ENCODE data around the gene IDI2. TPM values are rescaled to one million over a fixed set of nuclear protein-coding genes. Genes with fewer than 3 reads are reported as not detected.

The IDI2 gene
- total RNA-seq, 4 donors from 2014 or later = 0.30 TPM; not detected in 3

DNA sequence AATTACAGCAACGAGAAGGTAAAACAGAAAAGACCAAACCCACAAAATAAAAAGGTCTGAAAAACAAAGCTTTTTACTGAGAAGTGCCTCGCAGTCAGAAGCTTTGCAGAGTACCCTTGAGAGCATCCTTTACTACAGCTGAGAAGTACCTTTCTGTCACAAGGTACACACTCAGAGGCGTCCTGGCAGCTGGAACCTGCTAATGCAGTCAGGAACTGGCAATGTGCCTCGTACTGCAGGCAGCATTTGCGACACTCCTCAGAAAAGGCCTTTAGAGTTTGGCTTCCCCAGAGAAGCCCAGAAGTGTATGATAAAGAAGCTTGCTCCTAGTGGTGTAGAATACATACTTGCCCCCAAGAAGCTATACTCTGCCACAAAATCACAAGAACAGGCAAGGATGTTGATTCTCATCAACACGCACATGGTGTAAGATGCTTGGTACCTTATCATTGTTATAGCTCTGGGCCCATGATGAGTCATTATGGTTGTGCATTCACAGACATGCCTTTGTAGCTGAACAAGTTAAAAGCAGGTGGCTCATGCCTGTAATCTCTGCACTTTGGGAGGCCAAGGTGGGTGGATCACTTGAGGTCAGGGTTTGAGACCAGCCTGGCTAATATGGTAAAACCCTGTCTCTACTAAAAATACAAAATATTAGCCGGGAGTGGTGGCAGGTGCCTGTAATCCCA lies 39.4 kb downstream of the IDI2 start:
- Histone ChIP-seq H3K27me3 (no peaks in the 10 kb centered on the region), H3K4me3 (no peak overlapping the region), H3K4me1 (peaks cover 0 to 41% (median 18%) of the 10 kb centered on the region in 4 donors), H3K27ac (no peak overlapping the region), H3K36me3 (no peaks in the 10 kb centered on the region), H3K9me3 (peaks cover 0 to under 1% (median 0%) of the 10 kb centered on the region in 4 donors)
- WGBS, 2 donors = 86 to 93% methylated on average over 7 of the region's 7 CpGs
- DNase-seq (ENCODE audit: low spot score in 2 of 2) = no peak
- TF ChIP-seq POLR2A (IDR thresholded peaks at IDR 0.05) = no peak
- no peak for TF ChIP-seq EP300 (IDR thresholded peaks at IDR 0.05)
- TF ChIP-seq CTCF (IDR thresholded peaks at IDR 0.05) = no peak

DNA sequence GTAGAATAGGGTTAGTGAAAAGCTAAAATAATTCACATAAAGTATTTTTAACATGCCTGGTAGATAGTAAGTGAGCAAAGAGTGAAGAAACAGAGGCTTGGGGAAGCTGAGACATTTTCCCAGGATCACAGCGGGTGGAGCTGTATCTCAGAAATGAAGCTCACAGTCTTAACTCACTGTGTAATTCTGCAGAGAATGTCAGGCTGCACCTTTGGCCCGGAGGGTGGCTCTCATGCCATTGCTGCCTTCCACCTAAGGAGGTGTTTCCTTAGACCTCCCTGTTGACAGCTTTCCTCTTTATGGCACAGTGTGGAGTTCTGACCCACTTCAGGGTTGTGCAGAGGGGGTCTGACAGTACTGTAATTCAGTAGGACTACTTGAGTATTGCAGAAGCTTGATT lies 40.3 kb downstream of the IDI2 start:
- TF ChIP-seq CTCF (IDR thresholded peaks at IDR 0.05) (no peak), POLR2A (IDR thresholded peaks at IDR 0.05) (no peak), EP300 (IDR thresholded peaks at IDR 0.05) (no peak)
- DNase-seq (ENCODE audit: low spot score in 2 of 2) = no peak
- no peaks in the 10 kb centered on the region for H3K27me3 ChIP-seq
- H3K4me3 ChIP-seq = no peak overlapping the region
- H3K36me3 ChIP-seq = peaks cover 0 to 4% (median 0%) of the 10 kb centered on the region in 3 donors
- WGBS, 2 donors = 89 to 92% methylated on average over 2 of the region's 2 CpGs
- H3K27ac ChIP-seq = no peak overlapping the region
- H3K4me1 ChIP-seq = peaks cover 0 to 34% (median 18%) of the 10 kb centered on the region in 4 donors
- H3K9me3 ChIP-seq = peaks cover 0 to 10% (median 0%) of the 10 kb centered on the region in 4 donors

DNA sequence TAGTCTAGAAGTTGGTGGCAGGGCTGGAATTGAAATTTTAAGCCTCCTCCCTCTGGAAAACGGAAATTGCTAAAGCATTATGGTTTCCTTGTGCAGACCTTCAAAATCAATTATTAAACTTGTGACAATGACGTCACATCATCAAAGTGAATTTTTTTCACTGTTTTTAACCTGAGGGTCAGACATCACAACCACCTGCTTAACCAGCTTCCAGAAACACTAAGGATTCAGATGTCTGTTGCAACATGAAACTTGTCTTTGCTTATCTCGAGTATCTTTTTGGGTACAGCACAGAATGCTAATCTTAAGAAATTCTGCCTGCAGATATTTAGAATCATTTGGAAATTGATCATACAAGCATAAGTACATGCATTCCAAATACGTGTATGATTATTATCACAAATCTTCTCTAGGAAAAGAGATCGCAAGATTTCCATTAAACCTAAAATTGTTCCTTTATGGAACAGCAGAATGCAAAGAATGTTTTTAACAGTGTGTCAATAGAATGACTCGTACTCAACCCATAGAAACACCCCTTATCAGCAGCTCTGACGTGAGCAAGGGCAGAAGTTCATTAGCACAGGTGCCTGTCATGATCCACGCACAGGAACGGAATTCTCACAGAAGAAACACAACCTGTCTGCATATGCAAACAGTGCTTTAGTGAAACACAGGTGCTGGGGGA lies 41.5 kb downstream of the IDI2 start:
- Histone ChIP-seq H3K36me3 (peaks cover 0 to 16% (median 0%) of the 10 kb centered on the region in 3 donors), H3K27me3 (no peaks in the 10 kb centered on the region), H3K9me3 (peaks cover 0 to 21% (median under 1%) of the 10 kb centered on the region in 4 donors), H3K4me1 (peaks cover 0 to 21% (median 8%) of the 10 kb centered on the region in 4 donors), H3K27ac (no peak overlapping the region), H3K4me3 (no peak overlapping the region)
- DNase-seq (ENCODE audit: low spot score in 2 of 2) = no peak
- TF ChIP-seq CTCF (IDR thresholded peaks at IDR 0.05) (no peak), EP300 (IDR thresholded peaks at IDR 0.05) (no peak), POLR2A (IDR thresholded peaks at IDR 0.05) (no peak)
- WGBS, 2 donors = 83 to 85% methylated on average over 9 of the region's 9 CpGs

DNA sequence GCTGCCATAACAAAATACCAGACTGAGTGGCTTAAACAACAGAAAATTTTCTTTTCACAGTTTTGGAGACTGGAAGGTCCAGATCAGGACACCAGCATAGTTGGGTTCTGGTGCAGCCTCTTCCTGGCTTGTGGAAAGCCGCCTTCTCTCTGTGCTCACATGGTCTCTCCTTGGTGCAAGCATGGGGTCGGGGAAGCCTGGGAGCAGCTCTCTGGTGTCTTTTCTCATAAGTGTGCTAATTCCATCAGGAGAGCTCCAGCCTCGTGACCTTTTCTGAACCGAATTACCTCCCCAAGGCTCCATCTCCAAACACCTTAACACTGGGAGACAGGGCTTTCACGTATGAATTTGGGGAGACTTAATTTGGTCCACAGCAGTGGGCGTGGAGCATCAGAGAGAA lies 42.3 kb downstream of the IDI2 start:
- DNase-seq (ENCODE audit: low spot score in 2 of 2) = no peak
- H3K36me3 ChIP-seq = peaks cover 0 to 16% (median 0%) of the 10 kb centered on the region in 3 donors
- no peak overlapping the region for H3K4me3 ChIP-seq
- no peak for TF ChIP-seq POLR2A (IDR thresholded peaks at IDR 0.05)
- no peak for TF ChIP-seq EP300 (IDR thresholded peaks at IDR 0.05)
- no peak for TF ChIP-seq CTCF (IDR thresholded peaks at IDR 0.05)
- no peaks in the 10 kb centered on the region for H3K27me3 ChIP-seq
- no peak overlapping the region for H3K27ac ChIP-seq
- H3K9me3 ChIP-seq = peaks cover 0 to 28% (median 3%) of the 10 kb centered on the region in 4 donors
- WGBS, 2 donors = 86 to 89% methylated on average over 6 of the region's 6 CpGs
- peaks cover 0 to 17% (median 7%) of the 10 kb centered on the region in 4 donors for H3K4me1 ChIP-seq

Measured in tibial nerve (tissue), 4 donors.